H9 (cell line): ENCODE measurements around the gene RGS8. TPM values are rescaled to one million over a fixed set of nuclear protein-coding genes. Genes with fewer than 3 reads are reported as not detected.

Experiments used
- DNase-seq: peaks from one replicate; pipeline ENCODE4 v3.0.0-alpha.2; 2017
- H2AFZ ChIP-seq: one replicate; pipeline ENCODE4 v1.6.1; 2013; ENCODE audit warnings: mild to moderate bottlenecking, low read length, control low read depth, moderate library complexity
- H2AK5ac ChIP-seq: 2 replicates; pipeline ENCODE4 v1.6.1; 2013; ENCODE audit warnings: low read length, control low read depth, mixed read lengths; ENCODE audit not compliant: insufficient read length
- H2BK120ac ChIP-seq: one replicate; pipeline ENCODE4 v1.6.1; 2013; ENCODE audit warnings: low read depth, mild to moderate bottlenecking, low read length, control low read depth, inconsistent platforms; ENCODE audit not compliant: poor library complexity, severe bottlenecking
- H2BK12ac ChIP-seq: 2 replicates; pipeline ENCODE4 v1.6.1; 2013; ENCODE audit warnings: low read length, control low read depth, mixed read lengths, low read depth; ENCODE audit not compliant: insufficient read length
- H2BK15ac ChIP-seq: 2 replicates; pipeline ENCODE4 v1.6.1; 2013; ENCODE audit warnings: low read depth, low read length, control low read depth
- H2BK20ac ChIP-seq: one replicate; pipeline ENCODE4 v1.6.1; 2013; ENCODE audit warnings: low read depth, mild to moderate bottlenecking, low read length, control low read depth, inconsistent platforms; ENCODE audit not compliant: poor library complexity, severe bottlenecking
- H2BK5ac ChIP-seq: 2 replicates; pipeline ENCODE4 v1.6.1; 2013; ENCODE audit warnings: low read length, control low read depth, mixed read lengths; ENCODE audit not compliant: insufficient read length
- H3K14ac ChIP-seq: 2 replicates; pipeline ENCODE4 v1.6.1; 2013; ENCODE audit warnings: low read length, control low read depth; ENCODE audit not compliant: insufficient read depth
- H3K18ac ChIP-seq: 2 replicates; pipeline ENCODE4 v1.6.1; 2013; ENCODE audit warnings: low read depth, mild to moderate bottlenecking, mixed read lengths, low read length, control low read depth; ENCODE audit not compliant: insufficient read length
- H3K23ac ChIP-seq: 2 replicates; pipeline ENCODE4 v1.6.1; 2013; ENCODE audit warnings: low read length, control low read depth, mixed read lengths, low read depth; ENCODE audit not compliant: insufficient read length
- H3K23me2 ChIP-seq: 2 replicates; pipeline ENCODE4 v1.6.1; 2013; ENCODE audit warnings: low read depth, mild to moderate bottlenecking, mixed read lengths, low read length, control low read depth; ENCODE audit not compliant: insufficient read length, poor library complexity, severe bottlenecking
- H3K27ac ChIP-seq: 2 replicates; pipeline ENCODE4 v1.5.1; 2013; ENCODE audit warnings: low read length, control low read depth, mixed read lengths, low read depth; ENCODE audit not compliant: insufficient read length
- H3K27me3 ChIP-seq: 2 replicates; pipeline ENCODE4 v1.6.1; 2013; ENCODE audit warnings: low read length, control low read depth, inconsistent platforms; ENCODE audit not compliant: insufficient read depth
- H3K4ac ChIP-seq: 2 replicates; pipeline ENCODE4 v1.6.1; 2013; ENCODE audit warnings: low read depth, mild to moderate bottlenecking, control low read depth, inconsistent platforms, low read length, moderate library complexity
- H3K4me1 ChIP-seq: 2 replicates; pipeline ENCODE4 v1.6.1; 2013; ENCODE audit warnings: low read length, control low read depth, inconsistent platforms; ENCODE audit not compliant: insufficient read depth
- H3K4me2 ChIP-seq: 2 replicates; pipeline ENCODE4 v1.6.1; 2013; ENCODE audit warnings: low read length, control low read depth, mixed read lengths; ENCODE audit not compliant: insufficient read length, insufficient read depth
- H3K56ac ChIP-seq: 2 replicates; pipeline ENCODE4 v1.6.1; 2013; ENCODE audit warnings: low read depth, mild to moderate bottlenecking, mixed read lengths, low read length, control low read depth; ENCODE audit not compliant: insufficient read length
- H3K79me1 ChIP-seq: 2 replicates; pipeline ENCODE4 v1.6.1; 2013; ENCODE audit warnings: low read depth, mild to moderate bottlenecking, moderate library complexity, low read length, control low read depth, inconsistent platforms; ENCODE audit not compliant: insufficient read depth, poor library complexity, severe bottlenecking
- H3K79me2 ChIP-seq: 2 replicates; pipeline ENCODE4 v1.6.1; 2013; ENCODE audit warnings: low read length, control low read depth, inconsistent platforms; ENCODE audit not compliant: insufficient read depth
- H3K9ac ChIP-seq: 2 replicates; pipeline ENCODE4 v1.6.1; 2013; ENCODE audit warnings: low read length, control low read depth, mixed read lengths; ENCODE audit not compliant: insufficient read length; ENCODE audit errors: extremely low read depth
- H3K9me3 ChIP-seq: one replicate; pipeline ENCODE4 v1.6.1; 2013; ENCODE audit warnings: low read depth, low read length, inconsistent platforms; ENCODE audit not compliant: control insufficient read depth
- H3T11ph ChIP-seq: one replicate; pipeline ENCODE4 v1.6.1; 2013; ENCODE audit warnings: mild to moderate bottlenecking, low read length, control low read depth, inconsistent platforms
- H4K20me1 ChIP-seq: one replicate; pipeline ENCODE4 v1.6.1; 2013; ENCODE audit not compliant: control insufficient read depth, insufficient read length, insufficient read depth
- H4K5ac ChIP-seq: 2 replicates; pipeline ENCODE4 v1.6.1; 2013; ENCODE audit warnings: low read depth, mild to moderate bottlenecking, mixed read lengths, low read length, control low read depth; ENCODE audit not compliant: insufficient read length
- H4K8ac ChIP-seq: replicated peaks from 2 replicates; pipeline ENCODE4 v1.6.1; 2013; ENCODE audit warnings: low read length, control low read depth, mixed read lengths, low read depth; ENCODE audit not compliant: insufficient read length
- H4K91ac ChIP-seq: 2 replicates; pipeline ENCODE4 v1.6.1; 2013; ENCODE audit warnings: low read depth, mild to moderate bottlenecking, moderate library complexity, mixed read lengths, low read length, control low read depth; ENCODE audit not compliant: insufficient read length
- H3K27ac Mint-ChIP-seq, 3 experiments: 2 replicates in 2 of 3; 3 replicates in 1 of 3; pipeline ENCODE4 v1.8.0; 2020 to 2021; ENCODE audit warnings: mixed read lengths in 3 of 3, mild to moderate bottlenecking in 1 of 3, moderate library complexity in 1 of 3
- H3K27me3 Mint-ChIP-seq: 2 replicates; pipeline ENCODE4 v1.8.0; 2021; ENCODE audit warnings: low read depth, mild to moderate bottlenecking, moderate library complexity, mixed read lengths
- H3K36me3 Mint-ChIP-seq, 3 experiments: 2 replicates in 2 of 3; 3 replicates in 1 of 3; pipeline ENCODE4 v1.8.0; 2020 to 2021; ENCODE audit warnings: low read depth in 3 of 3, mixed read lengths in 3 of 3; ENCODE audit not compliant: insufficient read depth in 1 of 3
- H3K4me1 Mint-ChIP-seq, 2 experiments: 2 replicates each; pipeline ENCODE4 v1.8.0; 2020; ENCODE audit warnings: mixed read lengths in 2 of 2
- H3K4me3 Mint-ChIP-seq, 2 experiments: 2 replicates in 1 of 2; 3 replicates in 1 of 2; pipeline ENCODE4 v1.8.0; 2020 to 2021; ENCODE audit warnings: mild to moderate bottlenecking in 2 of 2, mixed read lengths in 2 of 2, moderate library complexity in 1 of 2
- H3K9me3 Mint-ChIP-seq, 2 experiments: 2 replicates in 1 of 2; 3 replicates in 1 of 2; pipeline ENCODE4 v1.8.0; 2020; ENCODE audit warnings: mild to moderate bottlenecking in 2 of 2, mixed read lengths in 2 of 2, moderate library complexity in 1 of 2
- CTCF ChIP-seq: fragments of 200-600 bp; sonication (generic); conservative IDR thresholded peaks from 3 replicates; pipeline ENCODE4 v1.8.0; 2021; ENCODE audit warnings: antibody characterized with exemption, mild to moderate bottlenecking
- WGBS: extraction: QIAGEN DNeasy Blood & Tissue Kit; methylation state at CpG from one replicate; pipeline ENCODE4 v1.1.7; 2013; ENCODE audit warnings: missing lambda C conversion rate, low lambda C conversion rate, mixed read lengths; ENCODE audit not compliant: insufficient read length; ENCODE audit errors: extremely low coverage; 5-methylcytosine and 5-hydroxymethylcytosine counted together
- total RNA-seq: library from RNA; stranded (reverse); gene quantifications from 2 replicates; pipeline ENCODE4 v1.2.1, GENCODE V29; 2021

The RGS8 gene
- total RNA-seq, 1 experiment from 2014 or later = not detected

- Histone ChIP-seq H3K27ac (no peak overlapping the region), H4K8ac (no peak overlapping the region), H3K4me1 (no peaks in the 10 kb centered on the region), H3K79me2 (no peaks in the 10 kb centered on the region), H3T11ph (no peak overlapping the region), H4K91ac (no peak overlapping the region), H2AK5ac (no peak overlapping the region), H3K18ac (no peak overlapping the region), H4K20me1 (no peaks in the 10 kb centered on the region), H4K5ac (no peak overlapping the region), H3K23ac (no peak overlapping the region), H3K23me2 (no peaks in the 10 kb centered on the region), H2BK15ac (no peak overlapping the region), H2BK20ac (no peak overlapping the region), H3K9ac (no peak overlapping the region), H2BK120ac (no peak overlapping the region), H3K4me2 (no peak overlapping the region), H3K27me3 (no peaks in the 10 kb centered on the region), H2BK12ac (no peak overlapping the region), H2AFZ (no peak overlapping the region), H2BK5ac (no peak overlapping the region), H3K9me3 (no peaks in the 10 kb centered on the region), H3K79me1 (no peaks in the 10 kb centered on the region), H3K56ac (no peak overlapping the region), H3K4ac (no peak overlapping the region), H3K14ac (no peak overlapping the region)
- no peak for TF ChIP-seq CTCF
- DNase-seq = no peak
- H3K4me1 Mint-ChIP-seq = peaks cover 8 to 9% of the 10 kb centered on the region in 2 experiments
- H3K9me3 Mint-ChIP-seq = no peaks in the 10 kb centered on the region
- H3K36me3 Mint-ChIP-seq = no peaks in the 10 kb centered on the region
- H3K4me3 Mint-ChIP-seq = no peak overlapping the region; a peak in 1 of 5 replicates
- no peak overlapping the region for H3K27ac Mint-ChIP-seq
- H3K27me3 Mint-ChIP-seq = peaks cover 2% of the 10 kb centered on the region; the same call in 1 of the 2 replicates
- no CpG with 5 or more reads among the region's 3 CpGs for WGBS
Observed at GRCh38 chr1:182713492-182713891, 29.1 kb upstream of the RGS8 start.
